Right atrium auricular region (tissue), 2 donors: Measurements from ENCODE around the gene B9D2. TPM values are rescaled to one million over a fixed set of nuclear protein-coding genes. Genes with fewer than 3 reads are reported as not detected.
"Not testable (repeated sequence)": the region's sequence is repeated elsewhere in the genome, so short reads cannot be mapped to it uniquely, and the experiment has no call there.

Experiments used
- DNase-seq: peaks from one replicate; pipeline ENCODE4 v3.0.0-alpha.2; 2019; ENCODE audit warnings: low spot score
- H3K27ac ChIP-seq, 2 donors: fragments of 200-600 bp; sonication (generic); 1 replicate in 1 of 2; 2 replicates in 1 of 2; pipeline ENCODE4 v1.5.1; 2016 to 2019
- H3K27me3 ChIP-seq, 2 donors: fragments of 200-600 bp; sonication (generic); one replicate each; pipeline versions ENCODE4 v1.5.1 to v1.6.0; 2017 to 2019
- H3K36me3 ChIP-seq: fragments of 200-600 bp; sonication (generic); one replicate; pipeline ENCODE4 v1.5.1; 2016
- H3K4me1 ChIP-seq, 2 donors: fragments of 200-600 bp; sonication (generic); one replicate each; pipeline versions ENCODE4 v1.5.1 to v1.6.0; 2017 to 2019
- H3K4me3 ChIP-seq, 2 donors: fragments of 200-600 bp; sonication (generic); 1 replicate in 1 of 2; 2 replicates in 1 of 2; pipeline ENCODE4 v1.5.1; 2017 to 2019; ENCODE audit warnings: mild to moderate bottlenecking in 1 of 2, moderate library complexity in 1 of 2
- H3K9me3 ChIP-seq, 2 donors: fragments of 200-600 bp; sonication (generic); one replicate each; pipeline ENCODE4 v1.5.1; 2019
- total RNA-seq, 2 donors: library from RNA; depleted of rRNA; stranded (reverse); fragments of >200 nt; gene quantifications; one replicate each; pipeline ENCODE4 v1.1.0, GENCODE V29; 2016
- TF ChIP-seq, protein P1 (sequence below), 2 donors: fragments of 200-600 bp; sonication (generic); IDR thresholded peaks; one replicate each; pipeline ENCODE4 v1.5.1; 2019; ENCODE audit warnings: antibody characterized with exemption in 2 of 2

Gene B9D2
- total RNA-seq, 2 donors from 2014 or later: 1.9 to 3.8 TPM

DNA sequence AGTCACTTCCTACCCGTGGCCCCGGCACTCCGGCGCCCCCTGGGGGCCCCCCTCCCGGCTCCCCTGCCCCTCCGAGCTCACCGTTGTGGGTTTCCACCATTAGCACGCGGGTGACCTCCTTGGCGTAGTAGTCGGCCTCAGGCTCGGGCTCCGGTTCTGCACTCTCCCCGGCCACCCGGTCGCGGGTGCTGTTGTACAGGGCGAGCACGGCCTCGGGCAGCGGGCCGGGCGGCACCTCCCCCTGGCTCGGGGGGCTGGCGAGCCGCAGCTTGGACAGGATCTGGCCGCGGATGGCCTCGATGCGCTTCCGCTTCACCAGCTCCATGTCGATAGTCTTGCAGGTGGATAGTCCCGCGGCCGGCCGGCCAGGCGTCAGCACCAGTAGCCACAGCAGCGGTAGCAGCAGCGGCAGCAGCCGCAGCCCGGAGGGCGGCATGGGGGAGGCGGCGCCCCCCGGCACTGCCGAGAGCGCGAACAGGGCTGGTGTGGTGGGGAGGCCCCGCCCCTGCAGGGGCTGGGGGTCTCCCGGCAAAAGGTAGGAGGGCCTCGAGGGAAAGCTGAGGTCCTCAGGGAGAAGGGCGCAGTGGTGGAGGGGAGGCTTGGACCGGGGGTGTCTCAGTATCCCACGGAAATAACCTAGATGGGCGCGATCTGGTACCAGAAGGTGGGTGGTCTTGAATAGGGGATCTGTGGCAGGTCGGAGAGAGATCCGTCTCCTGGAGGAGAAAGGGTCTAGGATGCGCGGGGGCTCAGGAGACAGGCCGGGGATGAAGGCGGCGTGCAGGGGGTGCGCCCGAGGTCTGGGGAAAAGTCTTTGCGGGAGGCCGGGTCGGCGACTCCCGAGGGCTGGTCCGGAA lies 11.1 kb downstream of the B9D2 start:
- Histone ChIP-seq H3K27ac (peak overlapping the region; percentile 93 to 95), H3K4me3 (peak overlapping the region; percentile 84 to 88), H3K36me3 (no peaks in the 10 kb centered on the region), H3K27me3 (no peaks in the 10 kb centered on the region), H3K9me3 (no peaks in the 10 kb centered on the region), H3K4me1 (peaks cover 0 to 46% of the 10 kb centered on the region in 2 donors)
- TF ChIP-seq, protein P1, sequence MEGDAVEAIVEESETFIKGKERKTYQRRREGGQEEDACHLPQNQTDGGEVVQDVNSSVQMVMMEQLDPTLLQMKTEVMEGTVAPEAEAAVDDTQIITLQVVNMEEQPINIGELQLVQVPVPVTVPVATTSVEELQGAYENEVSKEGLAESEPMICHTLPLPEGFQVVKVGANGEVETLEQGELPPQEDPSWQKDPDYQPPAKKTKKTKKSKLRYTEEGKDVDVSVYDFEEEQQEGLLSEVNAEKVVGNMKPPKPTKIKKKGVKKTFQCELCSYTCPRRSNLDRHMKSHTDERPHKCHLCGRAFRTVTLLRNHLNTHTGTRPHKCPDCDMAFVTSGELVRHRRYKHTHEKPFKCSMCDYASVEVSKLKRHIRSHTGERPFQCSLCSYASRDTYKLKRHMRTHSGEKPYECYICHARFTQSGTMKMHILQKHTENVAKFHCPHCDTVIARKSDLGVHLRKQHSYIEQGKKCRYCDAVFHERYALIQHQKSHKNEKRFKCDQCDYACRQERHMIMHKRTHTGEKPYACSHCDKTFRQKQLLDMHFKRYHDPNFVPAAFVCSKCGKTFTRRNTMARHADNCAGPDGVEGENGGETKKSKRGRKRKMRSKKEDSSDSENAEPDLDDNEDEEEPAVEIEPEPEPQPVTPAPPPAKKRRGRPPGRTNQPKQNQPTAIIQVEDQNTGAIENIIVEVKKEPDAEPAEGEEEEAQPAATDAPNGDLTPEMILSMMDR (IDR thresholded peaks at IDR 0.05): peak; percentile 58 to 75
- peak; percentile 73 for DNase-seq

DNA sequence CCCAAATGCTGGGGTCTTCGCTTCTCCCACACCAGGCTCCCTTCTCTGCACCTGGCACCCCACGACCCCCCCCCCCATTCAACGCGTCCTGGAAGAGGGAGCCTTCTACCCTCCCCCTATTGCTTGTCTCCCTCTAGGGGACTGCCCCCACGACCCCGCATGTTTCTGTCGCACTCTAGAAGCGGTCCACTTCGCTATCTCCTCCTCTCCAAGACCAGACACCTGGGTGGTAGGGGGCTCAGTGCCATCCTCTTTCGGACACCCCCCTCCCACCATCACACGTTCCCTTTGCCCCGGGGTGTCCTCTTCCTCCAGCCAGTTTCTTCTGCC lies 11.7 kb downstream of the B9D2 start:
- Histone ChIP-seq H3K4me3 (peak overlapping the region; percentile 84 to 88), H3K9me3 (no peaks in the 10 kb centered on the region), H3K4me1 (peaks cover 0 to 46% of the 10 kb centered on the region in 2 donors), H3K27me3 (no peaks in the 10 kb centered on the region), H3K27ac (peak overlapping the region; percentile 93 to 95), H3K36me3 (peaks cover 3% of the 10 kb centered on the region)
- TF ChIP-seq, protein P1 (IDR thresholded peaks at IDR 0.05): no peak
- no peak for DNase-seq

DNA sequence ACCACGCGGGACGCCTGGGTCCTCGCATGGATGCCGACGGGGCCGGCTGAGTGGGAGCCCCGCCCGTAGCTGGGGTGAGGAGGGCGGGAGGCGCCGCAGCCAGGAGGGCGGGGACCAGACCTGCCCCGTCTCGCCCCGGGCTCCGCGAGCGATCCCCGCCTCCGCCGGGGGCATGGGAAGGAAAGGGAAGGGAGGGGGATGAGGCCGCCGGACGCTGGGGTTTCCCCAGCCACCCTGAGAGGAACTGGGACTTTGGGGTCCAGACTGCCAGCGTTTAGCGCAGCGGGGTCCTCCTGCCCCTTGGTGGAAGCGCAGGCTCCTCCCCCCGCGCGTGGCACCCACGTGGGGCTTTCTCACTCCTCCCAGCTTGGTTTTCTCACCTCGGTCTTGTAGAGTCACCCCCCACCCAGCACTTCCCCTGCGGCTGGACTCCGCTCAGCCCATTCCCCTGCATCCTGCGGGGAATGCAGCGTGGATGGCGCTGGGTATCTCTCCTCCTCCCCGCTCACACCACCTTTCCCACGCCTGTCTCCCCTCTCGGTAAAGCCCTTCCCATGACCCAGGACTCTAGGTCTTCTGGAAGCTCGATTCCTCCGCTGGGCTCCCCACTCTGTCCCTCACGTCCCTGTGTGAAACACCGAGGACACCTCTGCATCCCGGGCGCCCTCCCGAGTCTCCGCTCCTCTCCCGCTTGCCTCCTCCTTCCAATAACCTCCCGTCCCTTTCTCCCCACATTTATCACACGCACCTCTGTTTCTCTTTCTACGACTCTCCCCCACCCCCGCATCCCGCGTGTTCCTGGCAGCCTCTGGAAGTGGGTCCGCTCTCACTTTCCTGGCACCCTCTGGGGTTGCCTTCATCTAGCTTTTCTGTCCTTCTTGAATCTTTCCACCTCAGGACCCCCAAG lies 12.4 kb downstream of the B9D2 start:
- Histone ChIP-seq H3K4me1 (peaks cover 0 to 46% of the 10 kb centered on the region in 2 donors), H3K27me3 (no peaks in the 10 kb centered on the region)

DNA sequence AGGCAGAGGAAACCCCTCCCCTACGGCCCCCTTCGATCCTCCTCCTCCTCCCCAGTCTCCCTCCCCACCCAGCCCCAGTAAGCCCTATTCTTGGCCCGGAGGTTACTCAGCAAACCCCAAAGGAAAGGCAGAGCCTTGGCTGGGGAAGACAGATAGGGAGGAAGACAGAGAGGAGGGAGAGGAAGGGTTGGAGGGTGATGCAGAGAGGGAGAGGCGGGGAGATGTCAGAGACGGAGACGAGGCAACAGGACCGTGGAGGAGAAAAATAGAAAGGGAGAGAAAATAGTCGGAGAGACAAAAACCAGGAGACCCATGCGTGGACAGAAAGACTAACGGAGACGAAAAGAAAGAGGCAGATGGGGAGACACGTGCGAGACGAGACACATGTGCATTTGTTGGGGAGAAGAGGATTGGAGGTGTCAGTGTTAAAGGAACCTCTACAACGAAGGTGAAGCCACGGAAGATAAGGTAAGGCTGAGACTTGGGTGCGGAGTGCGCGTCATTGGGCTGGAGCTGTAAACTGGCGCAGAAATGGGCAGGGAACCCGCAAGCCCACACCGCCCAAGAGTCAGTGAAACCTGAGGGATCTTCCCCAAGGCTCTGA lies 13.1 kb downstream of the B9D2 start:
- TF ChIP-seq, protein P1 (IDR thresholded peaks at IDR 0.05): no peak
- Histone ChIP-seq H3K27ac (peak overlapping the region; percentile 93 to 95), H3K4me1 (peaks cover 0 to 46% of the 10 kb centered on the region in 2 donors), H3K27me3 (no peaks in the 10 kb centered on the region), H3K4me3 (peak overlapping the region; percentile 84 to 88), H3K9me3 (no peaks in the 10 kb centered on the region), H3K36me3 (peaks cover 7% of the 10 kb centered on the region)
- no peak for DNase-seq

More for the DNA sequence above, 12.4 kb downstream of the B9D2 start:
- peak; percentile 69 for DNase-seq
- TF ChIP-seq, protein P1 (IDR thresholded peaks at IDR 0.05): no peak
- peak overlapping the region; percentile 84 to 88 for H3K4me3 ChIP-seq
- no peaks in the 10 kb centered on the region for H3K9me3 ChIP-seq
- H3K27ac ChIP-seq: peak overlapping the region; percentile 93 to 95
- H3K36me3 ChIP-seq: peaks cover 7% of the 10 kb centered on the region

DNA sequence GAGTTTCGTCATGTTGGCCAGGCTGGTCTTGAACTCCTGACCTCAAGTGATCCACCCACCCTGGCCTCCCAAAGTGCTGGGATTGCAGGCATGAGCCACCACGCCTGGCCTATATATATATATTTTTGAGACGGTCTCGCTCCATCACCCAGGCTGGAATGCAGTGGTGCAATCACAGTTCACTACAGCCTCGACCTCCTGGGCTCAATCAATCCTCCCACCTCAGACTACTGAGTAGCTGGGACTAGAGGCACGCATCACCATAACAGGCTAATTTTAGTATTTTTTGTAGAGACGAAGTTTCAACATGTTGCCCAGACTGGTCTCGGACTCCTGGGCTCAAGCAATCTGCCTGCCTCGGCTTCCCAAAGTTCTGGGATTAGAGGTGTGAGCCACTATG lies 17.0 kb downstream of the B9D2 start:
- Histone ChIP-seq H3K36me3 (peaks cover 23% of the 10 kb centered on the region), H3K4me1 (peaks cover 0 to 22% of the 10 kb centered on the region in 2 donors)
- not testable (repeated sequence) for DNase-seq, H3K27me3 ChIP-seq, H3K4me3 ChIP-seq, H3K9me3 ChIP-seq, H3K27ac ChIP-seq
